D721Med (cell line): Measurements from ENCODE around the gene GPSM3.

ENCODE experiments used
- DNase-seq: peaks from one replicate; pipeline ENCODE4 v3.0.0; 2011; ENCODE audit warnings: low spot score; ENCODE audit not compliant: insufficient read length
- FAIRE-seq: peaks from 2 replicates; lab custom pipeline; 2011; peaks lifted over from hg19 to GRCh38; lab: Jason Lieb, UNC
- CTCF ChIP-seq: IDR thresholded peaks from 2 replicates; pipeline ENCODE4 v1.5.1; 2012; ENCODE audit warnings: mild to moderate bottlenecking, control low read depth; ENCODE audit not compliant: insufficient read depth; ENCODE audit errors: missing control alignments

The GPSM3 gene

GRCh38 chr6:32151181-32151862, 41.1 kb downstream of the GPSM3 start:
- no peak for TF ChIP-seq CTCF
- DNase-seq (no peak), FAIRE-seq (no peak)

DNA sequence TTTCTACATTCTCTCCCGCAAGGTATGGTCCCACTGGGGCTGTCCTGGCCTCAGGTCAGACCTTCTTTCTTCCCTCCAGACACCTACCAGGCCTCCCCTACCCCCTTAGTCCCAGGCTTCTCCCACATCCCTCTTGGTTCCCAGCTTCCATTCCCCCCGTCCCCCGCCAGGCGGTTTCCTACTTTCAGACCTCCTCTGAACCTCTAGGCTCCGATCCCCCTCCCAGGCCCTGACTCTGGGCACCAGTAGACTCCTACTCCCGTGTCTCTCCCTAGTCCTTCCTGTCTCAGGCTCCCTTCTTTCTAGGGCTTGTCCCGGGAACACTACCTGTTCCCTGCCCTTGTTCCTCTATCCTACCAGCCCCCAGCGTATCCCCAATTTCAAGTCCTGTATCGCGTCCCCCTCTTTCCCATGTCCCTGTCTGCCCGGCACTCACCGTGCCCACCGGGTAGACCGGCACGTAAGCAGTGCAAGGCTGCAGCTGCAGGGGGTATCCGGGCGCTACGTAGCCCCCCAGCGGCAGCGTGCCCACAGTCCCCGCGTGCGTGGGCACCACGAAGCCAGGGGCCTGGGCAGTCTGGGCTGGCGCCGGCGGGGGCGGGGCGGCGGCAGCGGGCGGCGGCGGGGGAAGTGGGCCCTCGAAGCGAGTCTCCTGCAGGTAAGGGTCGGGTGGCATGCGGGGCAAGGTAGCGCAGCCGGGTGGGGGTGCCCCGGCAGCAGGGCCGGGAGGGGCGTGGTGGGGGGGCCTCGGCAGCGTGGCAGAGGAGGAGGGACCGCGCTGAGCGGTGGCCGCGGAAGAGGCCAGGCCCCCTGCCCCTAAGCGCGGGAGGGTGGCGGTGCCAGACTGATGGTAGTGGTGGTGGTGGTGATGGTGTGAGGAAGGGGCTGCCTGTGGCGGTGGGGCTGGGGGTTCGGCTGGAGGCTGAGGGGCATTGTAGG, 42.2 kb downstream of the GPSM3 start:
- DNase-seq, result no peak
- TF ChIP-seq CTCF, result no peak
- FAIRE-seq, result no peak

- FAIRE-seq (no peak), DNase-seq (no peak)
- no peak for TF ChIP-seq CTCF
These were observed 43.2 kb downstream of the GPSM3 start for GRCh38 chr6:32149092-32149755.

DNA sequence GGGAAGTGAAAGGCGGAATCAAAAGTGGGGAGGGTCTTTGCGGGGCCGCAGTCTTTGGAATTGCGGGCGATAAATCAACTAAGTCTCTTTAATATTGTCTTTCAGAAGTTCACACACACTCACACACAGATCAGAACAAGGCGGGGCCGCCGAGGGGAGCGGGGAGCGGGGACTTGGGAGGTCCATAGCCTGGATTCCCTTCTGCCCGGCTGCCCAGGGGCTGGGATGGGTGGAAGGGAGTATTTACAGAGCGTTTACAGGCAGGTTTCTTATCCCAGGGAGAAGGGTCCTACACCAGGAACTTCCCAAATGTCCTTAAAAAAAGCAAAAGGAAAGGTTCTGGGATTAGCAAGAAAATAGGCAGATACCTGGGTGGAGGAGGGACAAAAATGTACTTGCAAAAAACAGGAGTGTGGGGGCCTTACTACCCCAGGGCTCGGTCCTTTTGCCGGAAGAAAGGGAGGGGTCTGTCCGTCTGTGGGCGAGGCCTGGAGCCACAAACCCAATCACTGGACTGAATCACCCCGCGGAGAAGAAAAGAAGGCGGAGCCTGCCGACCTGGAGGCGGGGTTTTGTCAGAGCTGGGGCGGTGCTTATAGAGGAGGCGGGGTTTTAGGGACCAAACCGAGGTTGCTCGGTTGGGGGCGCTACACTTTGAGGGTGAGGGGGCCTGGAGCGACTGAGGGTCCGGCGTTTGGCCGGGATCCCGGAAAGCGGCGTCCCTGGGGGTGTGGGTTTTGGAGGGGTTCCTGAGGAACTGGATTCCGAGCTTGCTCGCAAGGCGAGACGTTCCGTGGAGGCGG, 44.0 kb downstream of the GPSM3 start:
- no peak for TF ChIP-seq CTCF
- FAIRE-seq, result no peak
- no peak for DNase-seq

GRCh38 chr6:32147401-32148132, 44.9 kb downstream of the GPSM3 start:
- no peak for TF ChIP-seq CTCF
- DNase-seq (no peak), FAIRE-seq (no peak)

DNA sequence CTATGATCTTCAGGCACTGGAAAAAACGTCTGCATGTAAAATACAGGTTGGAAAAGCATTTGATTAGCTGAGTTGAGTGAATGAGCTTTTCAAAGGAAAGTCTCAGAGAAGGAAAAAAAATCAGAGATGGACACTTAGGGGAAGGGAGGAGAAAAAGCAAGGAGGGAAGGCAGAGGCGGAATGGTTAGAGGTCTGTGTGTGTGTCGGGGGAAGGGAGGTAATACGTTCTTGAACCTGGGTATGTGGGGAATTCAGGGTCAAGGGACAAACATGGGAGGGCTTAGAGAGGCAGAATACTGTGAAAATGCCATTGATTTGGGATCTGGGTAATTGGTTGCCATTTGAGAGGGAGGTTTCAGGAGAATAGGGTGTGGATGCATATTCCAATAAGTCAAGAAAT, 45.8 kb downstream of the GPSM3 start:
- DNase-seq (no peak), FAIRE-seq (no peak)
- no peak for TF ChIP-seq CTCF
